ENCODE data around the gene EPB41.
A peak's percentile ranks its signal among the peaks of the same experiment; 100 is the strongest.

Gene EPB41

DNA sequence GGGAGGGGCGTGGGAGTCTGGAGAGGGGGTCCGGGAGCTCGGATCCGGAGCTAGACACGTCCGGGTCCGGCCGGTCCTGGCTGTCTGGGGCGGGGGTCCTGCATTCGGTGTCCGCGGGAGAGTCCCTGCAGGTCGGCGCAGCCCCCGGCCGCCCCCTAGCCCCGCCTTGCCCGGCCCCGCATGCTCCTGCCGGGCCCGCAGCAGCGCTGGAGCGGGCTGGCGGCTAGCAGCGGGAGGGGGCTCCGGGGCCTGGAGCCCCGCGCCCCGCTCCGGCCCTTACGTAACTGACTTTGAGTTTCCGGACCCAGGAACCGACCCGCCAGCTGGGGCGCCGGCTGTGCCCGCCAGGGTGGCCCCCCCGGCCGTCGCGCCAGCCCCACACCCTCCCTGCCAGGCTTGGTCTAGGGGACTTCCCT is 26.9 kb upstream of the EPB41 start:
- Histone ChIP-seq H3K9me3 (ENCODE audit: control insufficient read depth, insufficient read depth, low read depth, low read length) (no peaks in the 10 kb centered on the region), H3K4me1 (ENCODE audit: control insufficient read depth, insufficient read depth, low read length) (peaks cover 6% of the 10 kb centered on the region), H3K27ac (ENCODE audit: extremely low read depth, low read depth, low read length) (peak overlapping the region; percentile 66; the same call in 1 of the 2 replicates), H3K4me3 (ENCODE audit: low read depth, low read length) (peak overlapping the region; percentile 89), H3K36me3 (ENCODE audit: control insufficient read depth in 2 of 2, insufficient read depth in 1 of 2, low read length in 2 of 2) (peaks cover 0 to 4% of the 10 kb centered on the region in 2 experiments; a peak in 2 of 3 replicates)
- TF ChIP-seq, protein P1, sequence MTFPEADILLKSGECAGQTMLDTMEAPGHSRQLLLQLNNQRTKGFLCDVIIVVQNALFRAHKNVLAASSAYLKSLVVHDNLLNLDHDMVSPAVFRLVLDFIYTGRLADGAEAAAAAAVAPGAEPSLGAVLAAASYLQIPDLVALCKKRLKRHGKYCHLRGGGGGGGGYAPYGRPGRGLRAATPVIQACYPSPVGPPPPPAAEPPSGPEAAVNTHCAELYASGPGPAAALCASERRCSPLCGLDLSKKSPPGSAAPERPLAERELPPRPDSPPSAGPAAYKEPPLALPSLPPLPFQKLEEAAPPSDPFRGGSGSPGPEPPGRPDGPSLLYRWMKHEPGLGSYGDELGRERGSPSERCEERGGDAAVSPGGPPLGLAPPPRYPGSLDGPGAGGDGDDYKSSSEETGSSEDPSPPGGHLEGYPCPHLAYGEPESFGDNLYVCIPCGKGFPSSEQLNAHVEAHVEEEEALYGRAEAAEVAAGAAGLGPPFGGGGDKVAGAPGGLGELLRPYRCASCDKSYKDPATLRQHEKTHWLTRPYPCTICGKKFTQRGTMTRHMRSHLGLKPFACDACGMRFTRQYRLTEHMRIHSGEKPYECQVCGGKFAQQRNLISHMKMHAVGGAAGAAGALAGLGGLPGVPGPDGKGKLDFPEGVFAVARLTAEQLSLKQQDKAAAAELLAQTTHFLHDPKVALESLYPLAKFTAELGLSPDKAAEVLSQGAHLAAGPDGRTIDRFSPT (tag by site-specific recombination; IDR thresholded peaks at IDR 0.05), result peak; percentile 25; the same call in 1 of the 2 replicates
- TF ChIP-seq ZNF19 (tag by site-specific recombination; IDR thresholded peaks at IDR 0.05; ENCODE audit: low read depth) (no peak), ZNF335 (tag by site-specific recombination; conservative IDR thresholded peaks at IDR 0.05) (peak; percentile 31; the same call in 1 of the 2 replicates), ZNF175 (tag by site-specific recombination; IDR thresholded peaks at IDR 0.05) (no peak), ZIC2 (tag by site-specific recombination; IDR thresholded peaks at IDR 0.05) (peak; percentile 37; the same call in 1 of the 2 replicates), SCRT2 (tag by site-specific recombination; IDR thresholded peaks at IDR 0.05) (no peak), ZNF341 (tag by site-specific recombination; IDR thresholded peaks at IDR 0.05; ENCODE audit: low read depth) (peak; percentile 96), ZNF202 (tag by site-specific recombination; IDR thresholded peaks at IDR 0.05; ENCODE audit: borderline replicate concordance) (no peak), ZFP37 (tag by site-specific recombination; IDR thresholded peaks at IDR 0.05) (0 out of 2 replicates have a peak, but pooled peaks have one; percentile 6), ZBTB21 (tag by site-specific recombination; IDR thresholded peaks at IDR 0.05) (no peak), ZNF274 (IDR thresholded peaks at IDR 0.05; ENCODE audit: low read length) (no peak), ZNF274 (tag by site-specific recombination; IDR thresholded peaks at IDR 0.05; ENCODE audit: borderline replicate concordance) (no peak)
- TF ChIP-seq, protein P2, sequence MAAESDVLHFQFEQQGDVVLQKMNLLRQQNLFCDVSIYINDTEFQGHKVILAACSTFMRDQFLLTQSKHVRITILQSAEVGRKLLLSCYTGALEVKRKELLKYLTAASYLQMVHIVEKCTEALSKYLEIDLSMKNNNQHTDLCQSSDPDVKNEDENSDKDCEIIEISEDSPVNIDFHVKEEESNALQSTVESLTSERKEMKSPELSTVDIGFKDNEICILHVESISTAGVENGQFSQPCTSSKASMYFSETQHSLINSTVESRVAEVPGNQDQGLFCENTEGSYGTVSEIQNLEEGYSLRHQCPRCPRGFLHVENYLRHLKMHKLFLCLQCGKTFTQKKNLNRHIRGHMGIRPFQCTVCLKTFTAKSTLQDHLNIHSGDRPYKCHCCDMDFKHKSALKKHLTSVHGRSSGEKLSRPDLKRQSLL (tag by site-specific recombination; IDR thresholded peaks at IDR 0.05), result peak; percentile 74
- TF ChIP-seq, protein P3, sequence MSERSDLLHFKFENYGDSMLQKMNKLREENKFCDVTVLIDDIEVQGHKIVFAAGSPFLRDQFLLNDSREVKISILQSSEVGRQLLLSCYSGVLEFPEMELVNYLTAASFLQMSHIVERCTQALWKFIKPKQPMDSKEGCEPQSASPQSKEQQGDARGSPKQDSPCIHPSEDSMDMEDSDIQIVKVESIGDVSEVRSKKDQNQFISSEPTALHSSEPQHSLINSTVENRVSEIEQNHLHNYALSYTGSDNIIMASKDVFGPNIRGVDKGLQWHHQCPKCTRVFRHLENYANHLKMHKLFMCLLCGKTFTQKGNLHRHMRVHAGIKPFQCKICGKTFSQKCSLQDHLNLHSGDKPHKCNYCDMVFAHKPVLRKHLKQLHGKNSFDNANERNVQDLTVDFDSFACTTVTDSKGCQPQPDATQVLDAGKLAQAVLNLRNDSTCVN (tag by site-specific recombination; optimal IDR thresholded peaks at IDR 0.05), result peak; percentile 20
- TF ChIP-seq, protein P4, sequence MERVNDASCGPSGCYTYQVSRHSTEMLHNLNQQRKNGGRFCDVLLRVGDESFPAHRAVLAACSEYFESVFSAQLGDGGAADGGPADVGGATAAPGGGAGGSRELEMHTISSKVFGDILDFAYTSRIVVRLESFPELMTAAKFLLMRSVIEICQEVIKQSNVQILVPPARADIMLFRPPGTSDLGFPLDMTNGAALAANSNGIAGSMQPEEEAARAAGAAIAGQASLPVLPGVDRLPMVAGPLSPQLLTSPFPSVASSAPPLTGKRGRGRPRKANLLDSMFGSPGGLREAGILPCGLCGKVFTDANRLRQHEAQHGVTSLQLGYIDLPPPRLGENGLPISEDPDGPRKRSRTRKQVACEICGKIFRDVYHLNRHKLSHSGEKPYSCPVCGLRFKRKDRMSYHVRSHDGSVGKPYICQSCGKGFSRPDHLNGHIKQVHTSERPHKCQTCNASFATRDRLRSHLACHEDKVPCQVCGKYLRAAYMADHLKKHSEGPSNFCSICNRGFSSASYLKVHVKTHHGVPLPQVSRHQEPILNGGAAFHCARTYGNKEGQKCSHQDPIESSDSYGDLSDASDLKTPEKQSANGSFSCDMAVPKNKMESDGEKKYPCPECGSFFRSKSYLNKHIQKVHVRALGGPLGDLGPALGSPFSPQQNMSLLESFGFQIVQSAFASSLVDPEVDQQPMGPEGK (tag by site-specific recombination; IDR thresholded peaks at IDR 0.05), result no peak; the same call in none of the 2 replicates
- ChIA-PET CTCF (interaction anchor here (1.8 kb wide), 1 partner anchor 146 kb away, joined by 15 read pairs; no protein-coding TSS in a partner anchor), POLR2A (interaction anchor here (0.8 to 1.3 kb wide), 4 partner anchors 27 to 294 kb away, joined by 3 to 5 read pairs (median 3); partner anchors contain the start of genes EPB41 and SRSF4)

DNA sequence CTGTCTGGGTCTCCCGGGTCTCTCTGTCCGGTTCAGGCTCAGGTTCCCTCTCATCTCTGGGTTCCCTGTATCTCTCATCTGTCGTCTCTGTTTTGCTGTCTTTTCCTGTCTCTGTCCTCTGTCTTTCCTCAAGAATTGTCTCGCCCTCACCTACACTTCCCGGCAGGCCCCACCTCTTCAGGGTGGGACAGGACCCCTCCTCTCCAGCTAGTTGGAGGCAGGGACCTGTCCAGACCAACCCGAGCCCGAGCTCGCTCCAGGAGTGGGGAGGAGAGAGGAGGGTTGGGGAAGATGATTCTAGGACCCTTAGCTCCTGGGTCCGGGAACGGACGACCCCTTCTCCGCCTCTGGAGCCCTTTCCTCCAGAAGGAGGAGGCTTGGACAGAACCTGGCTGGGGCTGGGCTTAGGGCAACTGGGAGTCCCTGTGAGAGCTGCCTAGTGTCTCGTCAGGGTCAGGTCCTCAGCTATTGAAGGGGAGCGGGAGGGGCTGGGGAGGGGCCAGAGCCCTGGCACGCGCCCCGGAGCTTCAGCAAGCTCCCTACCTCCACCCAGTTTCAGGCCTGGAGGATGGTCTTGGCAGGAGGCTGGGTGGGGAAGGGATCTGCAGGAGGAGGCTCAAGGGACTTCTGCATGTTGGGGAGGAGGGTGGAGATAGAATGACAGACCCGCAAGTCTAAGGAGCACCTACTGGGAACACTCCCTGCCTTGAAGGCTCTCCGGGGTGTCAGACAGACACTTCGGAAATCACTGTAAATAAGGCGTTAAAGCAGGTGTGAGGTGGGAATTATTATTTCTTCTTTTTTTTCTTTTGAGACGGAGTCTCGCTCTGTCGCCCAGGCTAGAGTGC is 26.3 kb upstream of the EPB41 start:
- ChIA-PET CTCF (interaction anchor here (0.6 to 1.8 kb wide), 4 partner anchors 11 to 229 kb away, joined by 3 to 15 read pairs (median 4); no protein-coding TSS in a partner anchor), POLR2A (interaction anchor here (0.8 to 1.3 kb wide), 4 partner anchors 26 to 293 kb away, joined by 3 to 5 read pairs (median 3); partner anchors contain the start of genes EPB41 and SRSF4)
- Histone ChIP-seq H3K36me3 (ENCODE audit: control insufficient read depth in 2 of 2, insufficient read depth in 1 of 2, low read length in 2 of 2) (peaks cover 0 to 4% of the 10 kb centered on the region in 2 experiments; a peak in 2 of 3 replicates), H3K27ac (ENCODE audit: extremely low read depth, low read depth, low read length) (peak overlapping the region; percentile 66; the same call in 1 of the 2 replicates), H3K4me3 (ENCODE audit: low read depth, low read length) (peak overlapping the region; percentile 89), H3K9me3 (ENCODE audit: control insufficient read depth, insufficient read depth, low read depth, low read length) (no peaks in the 10 kb centered on the region), H3K4me1 (ENCODE audit: control insufficient read depth, insufficient read depth, low read length) (peaks cover 6% of the 10 kb centered on the region)
- TF ChIP-seq TRIM28 (IDR thresholded peaks at IDR 0.05; ENCODE audit: borderline replicate concordance, low read length), result no peak
- TF ChIP-seq ZNF621 (tag by site-specific recombination; IDR thresholded peaks at IDR 0.05), result no peak
- no peak for TF ChIP-seq ZNF670 (tag by site-specific recombination; IDR thresholded peaks at IDR 0.05; ENCODE audit: low read depth)
- no peak for TF ChIP-seq ZBTB21 (tag by site-specific recombination; IDR thresholded peaks at IDR 0.05)
- TF ChIP-seq ZNF335 (tag by site-specific recombination; conservative IDR thresholded peaks at IDR 0.05), result peak; percentile 63
- TF ChIP-seq, protein P5, sequence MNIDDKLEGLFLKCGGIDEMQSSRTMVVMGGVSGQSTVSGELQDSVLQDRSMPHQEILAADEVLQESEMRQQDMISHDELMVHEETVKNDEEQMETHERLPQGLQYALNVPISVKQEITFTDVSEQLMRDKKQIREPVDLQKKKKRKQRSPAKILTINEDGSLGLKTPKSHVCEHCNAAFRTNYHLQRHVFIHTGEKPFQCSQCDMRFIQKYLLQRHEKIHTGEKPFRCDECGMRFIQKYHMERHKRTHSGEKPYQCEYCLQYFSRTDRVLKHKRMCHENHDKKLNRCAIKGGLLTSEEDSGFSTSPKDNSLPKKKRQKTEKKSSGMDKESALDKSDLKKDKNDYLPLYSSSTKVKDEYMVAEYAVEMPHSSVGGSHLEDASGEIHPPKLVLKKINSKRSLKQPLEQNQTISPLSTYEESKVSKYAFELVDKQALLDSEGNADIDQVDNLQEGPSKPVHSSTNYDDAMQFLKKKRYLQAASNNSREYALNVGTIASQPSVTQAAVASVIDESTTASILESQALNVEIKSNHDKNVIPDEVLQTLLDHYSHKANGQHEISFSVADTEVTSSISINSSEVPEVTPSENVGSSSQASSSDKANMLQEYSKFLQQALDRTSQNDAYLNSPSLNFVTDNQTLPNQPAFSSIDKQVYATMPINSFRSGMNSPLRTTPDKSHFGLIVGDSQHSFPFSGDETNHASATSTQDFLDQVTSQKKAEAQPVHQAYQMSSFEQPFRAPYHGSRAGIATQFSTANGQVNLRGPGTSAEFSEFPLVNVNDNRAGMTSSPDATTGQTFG (tag by site-specific recombination; IDR thresholded peaks at IDR 0.05; ENCODE audit: borderline replicate concordance), result no peak
- TF ChIP-seq ZNF248 (tag by site-specific recombination; IDR thresholded peaks at IDR 0.05), result no peak
- TF ChIP-seq ZNF549 (tag by site-specific recombination; IDR thresholded peaks at IDR 0.05), result no peak
- no peak for TF ChIP-seq ZNF473 (tag by site-specific recombination; IDR thresholded peaks at IDR 0.05)
- TF ChIP-seq ZNF211 (tag by site-specific recombination; IDR thresholded peaks at IDR 0.05; ENCODE audit: low read depth), result no peak
